GM18517 (cell line): ENCODE data around the gene SIGLEC8.
"Not testable (repeated sequence)": the region's sequence is repeated elsewhere in the genome, so short reads cannot be mapped to it uniquely, and the experiment has no call there.

Experiments used
- ATAC-seq: cut with Tn5 transposase; IDR thresholded peaks from one replicate; pipeline ENCODE4 v1.9.1; 2021; ENCODE audit warnings: mild to moderate bottlenecking, moderate library complexity; ENCODE audit not compliant: unreplicated experiment

SIGLEC8 gene

GRCh38 chr19:51473009-51473707 lies 14.9 kb upstream of the SIGLEC8 start:
- ATAC-seq: no peak

- ATAC-seq: no peak
Measured at GRCh38 chr19:51472607-51473006, 14.4 kb upstream of the SIGLEC8 start.

- no peak for ATAC-seq
Measured at GRCh38 chr19:51471527-51471926, 13.3 kb upstream of the SIGLEC8 start.

- no peak for ATAC-seq
Measured at GRCh38 chr19:51470966-51471365, 12.7 kb upstream of the SIGLEC8 start.

- ATAC-seq: no peak
Measured at GRCh38 chr19:51469629-51470028, 11.4 kb upstream of the SIGLEC8 start.

GRCh38 chr19:51469162-51469561 lies 10.9 kb upstream of the SIGLEC8 start:
- no peak for ATAC-seq

GRCh38 chr19:51468545-51468920 lies 10.3 kb upstream of the SIGLEC8 start:
- no peak for ATAC-seq

GRCh38 chr19:51467864-51468544 lies 9.8 kb upstream of the SIGLEC8 start:
- ATAC-seq: no peak

GRCh38 chr19:51466723-51467122 lies 8.5 kb upstream of the SIGLEC8 start:
- no peak for ATAC-seq

GRCh38 chr19:51463976-51464581 lies 5.8 kb upstream of the SIGLEC8 start:
- not testable (repeated sequence) for ATAC-seq

GRCh38 chr19:51462681-51463080 lies 4.4 kb upstream of the SIGLEC8 start:
- no peak for ATAC-seq

GRCh38 chr19:51462276-51462675 lies 4.0 kb upstream of the SIGLEC8 start:
- no peak for ATAC-seq

GRCh38 chr19:51461723-51462161 lies 3.5 kb upstream of the SIGLEC8 start:
- ATAC-seq: no peak

- ATAC-seq: no peak
Measured at GRCh38 chr19:51460164-51460992, 2.1 kb upstream of the SIGLEC8 start.

GRCh38 chr19:51458899-51459505 lies 748 bp upstream of the SIGLEC8 start:
- ATAC-seq: no peak

- no peak for ATAC-seq
Measured at GRCh38 chr19:51457351-51458013, 772 bp downstream of the SIGLEC8 start.

GRCh38 chr19:51456541-51457290 lies 1.5 kb downstream of the SIGLEC8 start:
- ATAC-seq: no peak

GRCh38 chr19:51450730-51451307 lies 7.4 kb downstream of the SIGLEC8 start:
- ATAC-seq: no peak

GRCh38 chr19:51448411-51449016 lies 9.7 kb downstream of the SIGLEC8 start:
- ATAC-seq: no peak
